CD4-positive, alpha-beta T cell treated with Interleukin-2 at 100 ng/mL for 4 hours (primary cell): ENCODE data around the gene GPRC5D.

Experiments used
- DNase-seq: peaks from one replicate; pipeline ENCODE4 v3.0.0-alpha.2; 2020; ENCODE audit warnings: low spot score

Gene GPRC5D

GRCh38 chr12:12936983-12937491, 14.9 kb downstream of the GPRC5D start:
- DNase-seq, result no peak

GRCh38 chr12:12934556-12934955, 17.4 kb downstream of the GPRC5D start:
- DNase-seq, result no peak

DNA sequence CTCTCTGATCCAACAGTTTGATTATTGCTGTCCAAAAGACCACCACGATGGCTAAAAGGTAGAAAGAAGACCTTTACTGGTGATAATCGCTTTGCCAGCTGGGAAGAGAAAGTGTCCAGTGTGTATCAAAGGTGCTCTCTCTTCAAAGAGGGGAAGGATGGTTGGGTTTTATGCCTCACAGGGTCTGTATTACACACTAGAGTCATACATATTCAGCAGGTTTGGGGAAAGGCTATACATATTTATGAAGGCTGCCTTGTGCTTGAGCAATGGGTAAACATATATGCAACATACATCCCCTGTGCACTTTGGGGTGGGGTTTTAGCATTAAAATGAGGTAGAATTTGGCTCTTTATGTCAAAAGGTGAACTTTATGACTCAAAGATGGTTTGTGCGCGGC, 18.2 kb downstream of the GPRC5D start:
- DNase-seq, result no peak

- DNase-seq, result no peak
Measured at GRCh38 chr12:12930633-12931219, 21.2 kb downstream of the GPRC5D start.

GRCh38 chr12:12929696-12930095, 22.3 kb downstream of the GPRC5D start:
- no peak for DNase-seq

- peak; percentile 56 for DNase-seq
Measured at GRCh38 chr12:12927211-12928079, 24.5 kb downstream of the GPRC5D start.

DNA sequence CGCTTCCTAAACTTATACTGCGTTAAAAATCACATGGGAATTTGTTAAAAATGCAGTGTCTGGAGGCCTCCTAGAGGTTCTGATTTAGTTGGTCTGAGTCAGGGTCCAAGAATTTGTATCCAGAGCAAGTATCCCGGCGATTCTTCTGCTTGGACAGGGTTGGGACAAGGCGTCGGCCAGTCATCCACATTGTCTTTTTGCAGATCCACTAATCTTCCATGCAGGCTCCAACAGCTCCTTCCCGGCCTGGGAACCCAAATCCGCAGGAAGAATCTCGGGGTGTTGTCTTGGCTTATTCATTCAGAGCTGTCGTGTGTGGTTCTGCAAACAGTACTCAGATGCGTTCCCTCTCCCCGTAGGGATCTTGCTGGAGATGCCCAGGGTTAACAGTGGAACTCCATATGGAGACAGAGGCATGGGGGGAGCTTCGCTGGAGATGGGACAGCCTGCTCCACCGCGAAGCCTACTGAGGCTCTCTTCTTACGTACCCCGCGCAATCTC, 25.3 kb downstream of the GPRC5D start:
- DNase-seq, result no peak

- no peak for DNase-seq
Measured at GRCh38 chr12:12925388-12925787, 26.6 kb downstream of the GPRC5D start.

DNA sequence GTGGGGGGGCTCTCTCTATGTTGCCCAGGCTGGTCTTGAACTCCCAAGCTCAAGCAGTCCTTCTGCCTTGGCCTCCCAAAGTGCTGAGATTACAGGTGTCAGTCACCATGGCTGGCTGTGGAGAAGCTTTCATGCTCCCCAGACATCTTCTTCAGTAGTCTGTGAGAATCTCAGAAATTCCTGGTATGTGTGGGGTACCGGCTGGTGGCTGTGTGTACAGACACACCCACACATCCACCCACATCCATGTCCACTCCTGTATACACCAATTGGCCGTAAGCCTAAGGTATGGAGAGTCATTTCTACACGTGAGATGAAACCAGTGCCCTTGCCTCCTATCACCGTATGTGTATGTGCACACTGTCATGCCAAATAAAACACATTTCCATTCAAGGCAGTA, 27.8 kb downstream of the GPRC5D start:
- DNase-seq, result no peak

GRCh38 chr12:12922978-12923377, 29.0 kb downstream of the GPRC5D start:
- DNase-seq, result no peak

DNA sequence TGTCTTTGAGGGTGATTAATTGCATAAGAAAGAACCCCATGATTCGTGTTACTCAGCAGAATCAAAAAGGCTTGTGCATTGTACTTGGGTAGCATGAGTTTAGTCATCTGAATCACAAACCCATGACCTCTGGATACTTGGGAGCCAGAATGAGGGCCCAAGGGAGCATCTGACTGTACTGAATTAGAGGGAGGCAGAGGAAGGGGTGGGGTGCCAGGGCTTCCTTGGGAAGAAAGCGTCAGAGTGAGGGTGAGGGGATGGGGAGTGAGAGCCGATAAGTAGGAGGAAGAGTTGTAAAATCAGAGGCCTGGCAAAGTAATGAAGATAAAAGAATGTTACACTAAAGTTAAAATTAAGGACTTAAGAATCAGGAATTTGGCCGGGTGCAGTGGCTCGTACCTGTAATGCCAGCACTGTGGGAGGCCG, 29.8 kb downstream of the GPRC5D start:
- DNase-seq, result no peak

DNA sequence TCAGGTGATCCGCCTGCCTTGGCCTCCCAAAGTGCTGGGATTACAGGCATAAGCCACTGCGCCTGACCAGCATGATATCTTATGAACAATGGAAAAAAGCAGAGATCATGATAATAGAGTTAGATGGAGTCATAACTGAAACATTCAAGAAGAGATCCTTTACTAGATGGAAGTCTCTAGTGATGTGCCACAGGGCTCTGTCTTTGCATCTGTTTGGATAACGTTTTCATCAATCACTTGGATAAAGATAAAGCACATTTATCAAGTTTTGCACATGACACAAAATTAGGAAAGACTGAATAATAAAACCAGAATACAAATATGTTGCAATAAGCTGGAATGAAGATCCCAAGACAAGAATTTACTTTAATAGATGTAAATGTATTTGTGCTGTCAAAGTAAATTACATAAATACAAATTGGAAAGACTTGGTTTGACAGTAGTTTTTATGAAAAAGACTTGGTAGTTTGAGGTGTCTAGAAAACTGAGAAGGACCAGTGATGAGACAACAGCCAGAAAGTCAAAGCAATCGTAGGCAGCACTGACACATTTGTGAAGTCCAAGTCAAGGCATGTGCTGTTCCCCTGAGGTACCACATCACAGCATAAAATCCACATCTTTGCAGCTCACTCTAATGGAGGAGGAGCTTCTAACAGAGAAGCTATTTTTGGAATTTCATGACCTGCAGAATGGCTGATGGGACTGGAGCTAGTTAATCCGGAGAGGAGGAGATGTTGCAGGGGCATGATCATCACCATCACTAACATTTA, 32.1 kb downstream of the GPRC5D start:
- no peak for DNase-seq

DNA sequence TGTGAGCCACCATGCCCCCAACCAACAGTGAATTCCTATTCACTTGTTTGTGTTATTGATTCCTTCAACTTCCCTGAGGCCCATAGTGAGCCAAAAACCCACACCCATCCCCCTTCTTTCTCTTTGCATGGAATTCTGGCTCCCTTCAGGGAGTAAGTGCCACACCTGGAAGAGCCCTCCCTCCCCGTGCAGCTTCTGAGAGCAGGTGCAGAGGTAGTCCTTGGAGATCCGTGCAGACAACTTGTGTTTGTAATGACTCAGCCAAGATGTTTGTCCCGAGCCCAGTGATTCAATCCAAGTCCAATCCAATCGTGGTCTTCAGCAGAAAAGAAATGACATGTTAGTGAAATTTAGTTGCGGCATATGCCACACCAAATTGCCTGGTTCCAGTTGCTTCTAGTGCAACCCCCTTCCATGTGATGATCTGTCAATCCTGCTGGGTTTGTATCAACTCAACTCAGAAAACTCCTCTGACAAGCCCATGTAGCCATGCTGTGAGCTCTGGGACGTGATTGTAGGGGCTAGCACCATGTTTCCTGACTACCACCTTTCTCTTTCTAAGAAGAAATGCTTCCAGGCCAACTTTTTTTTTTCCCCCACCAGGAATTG, 33.1 kb downstream of the GPRC5D start:
- no peak for DNase-seq

GRCh38 chr12:12917517-12917916, 34.5 kb downstream of the GPRC5D start:
- no peak for DNase-seq

GRCh38 chr12:12916135-12916944, 35.6 kb downstream of the GPRC5D start:
- DNase-seq, result peak; percentile 90

- DNase-seq, result no peak
Measured at GRCh38 chr12:12915656-12916055, 36.3 kb downstream of the GPRC5D start.

- no peak for DNase-seq
Measured at GRCh38 chr12:12912711-12913110, 39.3 kb downstream of the GPRC5D start.

DNA sequence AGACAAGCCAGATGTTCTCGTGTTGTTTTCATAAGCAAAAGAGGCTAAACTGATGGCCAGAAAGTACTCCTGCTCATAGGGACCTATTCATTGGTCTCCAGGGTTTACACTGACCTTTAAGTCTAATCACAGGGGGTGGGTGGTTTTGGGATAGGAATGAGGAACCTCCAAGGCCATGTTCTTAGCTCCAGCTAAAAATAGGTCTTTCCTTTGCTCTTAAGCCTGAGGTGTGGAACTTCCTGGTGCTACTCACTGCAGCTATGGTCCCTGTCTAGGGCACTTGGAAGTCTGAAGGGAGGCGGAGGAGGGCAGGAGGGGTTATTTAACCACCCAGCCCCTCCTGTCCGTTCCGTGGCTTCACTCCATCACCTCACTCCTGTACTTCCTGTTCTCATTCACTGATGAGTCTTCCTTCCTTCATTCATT, 42.0 kb downstream of the GPRC5D start:
- no peak for DNase-seq

DNA sequence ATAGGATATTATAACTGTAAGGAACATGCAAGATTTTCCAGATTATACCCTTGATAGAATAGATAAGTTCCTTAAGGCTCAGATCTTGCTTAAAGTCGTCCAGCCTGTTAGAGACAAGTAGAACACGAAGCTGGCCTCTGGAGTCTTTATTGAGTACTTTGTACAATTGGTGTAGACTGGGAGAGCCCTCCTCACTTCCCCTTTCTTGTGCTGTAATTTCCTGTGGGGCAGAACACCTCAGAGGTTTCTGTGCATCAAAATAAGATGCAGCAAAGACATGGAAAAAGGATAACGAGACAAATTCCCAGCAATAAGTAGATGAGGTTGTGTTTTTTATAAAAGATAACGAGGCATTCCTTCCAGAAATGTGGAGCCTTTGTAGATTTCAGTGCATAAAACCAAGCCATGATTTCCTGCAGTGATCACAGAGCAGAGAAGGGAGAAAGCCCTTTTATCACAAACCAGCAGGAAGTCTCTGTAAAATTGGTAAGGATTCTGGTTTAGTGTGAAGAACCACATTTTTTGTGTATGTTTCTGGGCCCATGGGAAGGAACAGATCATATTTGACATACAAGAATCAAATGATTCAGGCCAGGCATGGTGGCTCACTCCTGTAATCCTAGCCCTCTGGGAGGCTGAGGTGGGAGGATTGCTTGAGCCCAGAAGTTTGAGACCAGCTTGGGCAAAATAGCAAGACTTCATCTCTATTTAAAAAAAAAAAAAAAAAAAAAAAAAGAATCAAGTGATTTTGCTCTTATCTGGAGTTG, 42.6 kb downstream of the GPRC5D start:
- no peak for DNase-seq

GRCh38 chr12:12908711-12909110, 43.3 kb downstream of the GPRC5D start:
- DNase-seq, result no peak
